ENCODE results near the gene LMBRD1.

Gene LMBRD1

DNA sequence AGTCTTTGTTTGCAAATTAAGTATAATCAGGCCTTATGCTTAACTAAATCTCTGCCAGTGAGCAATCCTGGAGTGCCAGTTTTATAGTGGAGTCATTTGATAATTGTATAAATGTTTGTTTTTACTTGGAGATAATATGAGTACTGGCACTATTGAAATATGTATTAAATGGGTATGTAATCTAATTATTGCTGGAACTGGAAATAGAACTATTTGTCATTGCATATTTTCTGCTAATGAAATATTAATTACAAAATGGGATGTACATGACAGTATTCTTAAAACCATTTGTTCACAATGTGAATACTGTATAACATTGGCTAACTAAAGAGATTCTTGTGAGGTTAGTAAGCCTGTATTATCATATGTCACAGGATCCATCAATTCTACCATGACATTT, 20.5 kb upstream of the LMBRD1 start:
- DNase-seq (ENCODE audit: low spot score), result no peak
- TF ChIP-seq, protein P1, sequence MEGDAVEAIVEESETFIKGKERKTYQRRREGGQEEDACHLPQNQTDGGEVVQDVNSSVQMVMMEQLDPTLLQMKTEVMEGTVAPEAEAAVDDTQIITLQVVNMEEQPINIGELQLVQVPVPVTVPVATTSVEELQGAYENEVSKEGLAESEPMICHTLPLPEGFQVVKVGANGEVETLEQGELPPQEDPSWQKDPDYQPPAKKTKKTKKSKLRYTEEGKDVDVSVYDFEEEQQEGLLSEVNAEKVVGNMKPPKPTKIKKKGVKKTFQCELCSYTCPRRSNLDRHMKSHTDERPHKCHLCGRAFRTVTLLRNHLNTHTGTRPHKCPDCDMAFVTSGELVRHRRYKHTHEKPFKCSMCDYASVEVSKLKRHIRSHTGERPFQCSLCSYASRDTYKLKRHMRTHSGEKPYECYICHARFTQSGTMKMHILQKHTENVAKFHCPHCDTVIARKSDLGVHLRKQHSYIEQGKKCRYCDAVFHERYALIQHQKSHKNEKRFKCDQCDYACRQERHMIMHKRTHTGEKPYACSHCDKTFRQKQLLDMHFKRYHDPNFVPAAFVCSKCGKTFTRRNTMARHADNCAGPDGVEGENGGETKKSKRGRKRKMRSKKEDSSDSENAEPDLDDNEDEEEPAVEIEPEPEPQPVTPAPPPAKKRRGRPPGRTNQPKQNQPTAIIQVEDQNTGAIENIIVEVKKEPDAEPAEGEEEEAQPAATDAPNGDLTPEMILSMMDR (conservative IDR thresholded peaks at IDR 0.05; ENCODE audit: low read depth), result no peak
- CTCF ChIA-PET, result no interaction called here

DNA sequence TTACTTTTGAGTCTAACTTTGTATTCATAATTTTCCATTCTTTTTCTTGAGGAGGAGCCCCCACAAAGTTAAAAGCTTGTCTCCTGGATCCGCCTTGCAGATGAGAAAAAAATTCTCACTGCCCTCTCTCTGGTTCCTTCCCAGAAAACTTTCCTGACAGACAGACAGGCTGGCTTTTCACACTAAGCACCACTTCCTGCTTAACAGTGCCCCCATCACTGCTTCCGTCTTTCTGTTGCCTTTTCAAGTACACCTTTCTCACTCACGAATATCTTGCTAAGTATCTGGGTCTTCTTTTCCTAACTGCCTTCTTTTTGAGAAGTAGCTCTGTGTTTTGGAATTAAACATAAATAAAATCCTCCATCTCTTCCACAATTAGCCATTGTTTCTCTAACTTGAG, 19.8 kb upstream of the LMBRD1 start:
- POLR2A ChIA-PET (ENCODE audit: low non-redundant PET), result no interaction called here
- CTCF ChIA-PET, result interaction anchor here (0.6 to 0.7 kb wide), 2 partner anchors 16 to 20 kb away, joined by 3 to 4 read pairs; no protein-coding TSS in a partner anchor
- no peak for DNase-seq (ENCODE audit: low spot score)
- H3K27ac ChIP-seq, result no peak overlapping the region
- TF ChIP-seq, protein P1 (conservative IDR thresholded peaks at IDR 0.05; ENCODE audit: low read depth), result no peak

More for the DNA sequence above, 20.5 kb upstream of the LMBRD1 start:
- POLR2A ChIA-PET (ENCODE audit: low non-redundant PET), result no interaction called here
- H3K27ac ChIP-seq, result no peak overlapping the region

DNA sequence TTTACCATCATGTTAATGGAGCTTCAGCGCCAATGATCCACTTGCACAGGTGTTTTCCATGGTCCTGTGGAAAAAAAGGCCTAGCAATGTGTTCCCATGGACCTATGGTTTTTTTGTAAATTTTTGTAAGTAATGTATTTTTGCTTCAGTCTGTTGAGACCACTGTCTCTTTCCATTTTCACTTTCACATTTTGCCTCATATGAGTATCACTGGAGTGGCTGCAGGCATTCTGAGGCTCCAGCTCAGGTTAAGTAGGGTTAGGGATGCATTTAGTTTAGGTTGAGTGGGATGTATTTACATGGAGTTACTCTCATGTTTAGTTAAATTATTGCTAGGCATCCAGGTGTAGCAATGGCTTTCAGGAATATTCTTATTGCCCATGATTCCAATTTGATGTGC, 19.2 kb upstream of the LMBRD1 start:
- TF ChIP-seq, protein P1 (conservative IDR thresholded peaks at IDR 0.05; ENCODE audit: low read depth), result no peak
- CTCF ChIA-PET, result interaction anchor here (0.6 kb wide), 1 partner anchor 20 kb away, joined by 3 read pairs; no protein-coding TSS in a partner anchor
- POLR2A ChIA-PET (ENCODE audit: low non-redundant PET), result no interaction called here
- H3K27ac ChIP-seq, result no peak overlapping the region
- no peak for DNase-seq (ENCODE audit: low spot score)

DNA sequence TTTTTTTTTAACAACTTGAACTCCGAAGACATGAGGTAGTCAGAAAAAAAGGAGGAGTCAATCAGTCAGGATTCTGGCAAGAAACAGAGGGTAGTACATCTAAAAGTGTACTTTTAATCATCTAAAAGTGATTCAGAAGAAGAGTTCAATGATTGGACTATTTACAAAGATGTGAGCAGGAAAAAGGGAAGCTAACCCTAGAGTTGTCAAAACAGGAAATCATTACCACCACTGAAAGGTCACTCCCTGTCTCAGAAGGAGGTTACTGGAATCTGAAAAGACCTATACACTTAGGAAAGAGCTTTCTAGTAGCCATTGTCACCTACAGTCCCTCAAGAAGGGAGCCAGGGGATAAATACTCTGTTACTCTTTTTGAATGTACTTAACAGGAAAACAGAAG, 16.7 kb upstream of the LMBRD1 start:
- TF ChIP-seq, protein P1 (conservative IDR thresholded peaks at IDR 0.05; ENCODE audit: low read depth), result no peak
- ChIA-PET CTCF (interaction anchor here (0.6 kb wide), 1 partner anchor 909 kb away, joined by 3 read pairs; no protein-coding TSS in a partner anchor), POLR2A (ENCODE audit: low non-redundant PET) (no interaction called here)
- no peak for DNase-seq (ENCODE audit: low spot score)
- H3K27ac ChIP-seq, result no peak overlapping the region

DNA sequence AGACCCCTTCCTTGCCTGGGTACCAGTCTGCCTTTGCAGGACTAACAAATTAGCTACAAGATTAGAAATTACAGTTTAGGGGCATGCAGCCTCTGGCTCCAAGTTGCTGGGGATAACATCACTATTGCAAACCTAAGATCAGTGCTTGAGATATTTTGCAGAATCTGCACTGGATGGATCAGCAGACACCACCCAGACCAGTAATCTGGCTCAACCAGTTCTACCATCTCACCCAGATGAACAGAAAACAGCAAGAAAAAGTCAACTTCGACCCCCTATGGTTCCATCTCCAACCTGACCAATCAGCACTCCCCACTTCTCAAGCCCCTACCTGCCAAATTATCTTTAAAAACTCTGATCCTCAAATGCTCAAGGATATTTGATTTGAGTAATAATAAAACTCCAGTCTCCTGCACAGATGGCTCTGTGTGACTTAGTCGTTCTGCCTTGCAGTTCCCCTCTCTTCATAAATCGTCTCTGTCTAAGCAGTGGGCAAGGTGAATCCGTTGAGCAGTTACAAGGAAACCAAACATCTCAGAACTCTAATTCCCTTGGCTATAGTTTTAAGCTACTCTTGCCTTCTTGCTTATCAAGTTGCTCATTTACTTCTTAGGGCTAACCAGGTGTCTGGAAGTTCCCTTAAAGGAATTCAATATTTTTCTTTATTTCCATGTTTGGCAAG, 16.1 kb upstream of the LMBRD1 start:
- CTCF ChIA-PET, result interaction anchor here (0.6 kb wide), 1 partner anchor 908 kb away, joined by 3 read pairs; no protein-coding TSS in a partner anchor
- H3K27ac ChIP-seq, result no peak overlapping the region
- POLR2A ChIA-PET (ENCODE audit: low non-redundant PET), result no interaction called here
- DNase-seq (ENCODE audit: low spot score), result no peak
- TF ChIP-seq, protein P1 (conservative IDR thresholded peaks at IDR 0.05; ENCODE audit: low read depth), result no peak

DNA sequence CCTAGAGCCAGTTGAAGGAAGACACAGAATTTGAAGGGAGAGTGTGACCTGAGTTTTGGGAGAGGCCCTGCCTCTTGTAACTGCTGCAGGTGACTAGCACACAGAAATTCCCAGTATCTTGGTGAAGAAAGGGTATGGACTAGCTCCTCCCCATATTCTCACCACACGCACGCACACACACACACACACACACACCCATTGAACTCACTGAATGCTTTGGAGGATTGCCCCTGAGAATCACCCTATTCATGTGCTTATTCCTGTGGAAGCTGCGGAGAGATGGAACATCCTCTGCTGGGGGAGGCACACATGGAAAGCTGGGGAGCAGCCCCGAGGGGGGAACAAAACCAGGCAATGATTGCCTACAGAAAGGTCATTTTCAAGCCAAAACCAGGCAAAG, 6.2 kb upstream of the LMBRD1 start:
- ChIA-PET POLR2A (ENCODE audit: low non-redundant PET) (no interaction called here), CTCF (interaction anchor here (0.7 kb wide), 1 partner anchor 417 kb away, joined by 3 read pairs; no protein-coding TSS in a partner anchor)
- DNase-seq (ENCODE audit: low spot score), result no peak
- no peak overlapping the region for H3K27ac ChIP-seq
- TF ChIP-seq, protein P1 (conservative IDR thresholded peaks at IDR 0.05; ENCODE audit: low read depth), result no peak

Measured in RWPE1 (cell line).